Melanocyte of skin (primary cell): Measurements from ENCODE around the gene ATP1A1. TPM values are rescaled to one million over a fixed set of nuclear protein-coding genes. Genes with fewer than 3 reads are reported as not detected.

Experiments used
- small RNA-seq, 2 donors: library from RNA; depleted of rRNA; stranded (forward); fragments of <200 nt; gene quantifications; one replicate each; pipeline ENCODE3, GENCODE V24; 2012
- total RNA-seq, 2 donors: library from RNA; depleted of rRNA; stranded (reverse); fragments of >200 nt; gene quantifications; 2 replicates each; pipeline ENCODE4 v1.2.3, GENCODE V29; 2012

ATP1A1 gene
- total RNA-seq, result 100 to 1,000 TPM; 545 to 841 TPM

GRCh38 chr1:116372651-116373430 lies at the start of gene ATP1A1:
Gene ATP1A1 (plus strand): TSS chr1:116373244. CDS start chr1:116373512, 268 bp downstream.

Small RNA genes within 50 kb of the gene (small RNA-seq; reads per million reads assigned to genes)
- 0 reads per million in 2 donors for gene RF00019
- gene RNU6-817P, result 0 reads per million in 2 donors

Other genes starting within 250 kb of the ATP1A1 start
- gene CD58, start 197.8 kb downstream of the ATP1A1 start, total RNA-seq, result 10 to 100 TPM; 40.3 to 41.3 TPM